ENCODE measurements around the gene NACC1.

DNA sequence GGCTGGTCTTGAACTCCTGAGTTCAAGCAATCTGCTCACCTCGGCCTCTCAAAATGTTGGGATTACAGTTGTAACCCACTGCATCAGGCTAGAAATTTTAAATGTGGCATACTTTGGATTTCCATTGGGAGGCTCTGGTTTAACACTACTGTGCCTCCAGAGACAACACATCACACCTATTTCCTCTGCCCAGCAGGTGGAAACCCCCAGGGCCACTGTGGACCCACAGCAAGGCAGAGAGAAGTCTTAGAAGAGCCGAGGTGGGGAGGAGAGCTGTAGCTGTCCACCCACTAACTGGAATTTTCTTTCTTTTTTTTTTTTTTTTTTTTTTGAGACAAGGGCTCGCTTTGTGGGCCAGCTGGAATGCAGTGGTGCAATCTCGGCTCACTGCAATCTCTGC is 71.5 kb downstream of the NACC1 start:
- TF ChIP-seq, protein P1, sequence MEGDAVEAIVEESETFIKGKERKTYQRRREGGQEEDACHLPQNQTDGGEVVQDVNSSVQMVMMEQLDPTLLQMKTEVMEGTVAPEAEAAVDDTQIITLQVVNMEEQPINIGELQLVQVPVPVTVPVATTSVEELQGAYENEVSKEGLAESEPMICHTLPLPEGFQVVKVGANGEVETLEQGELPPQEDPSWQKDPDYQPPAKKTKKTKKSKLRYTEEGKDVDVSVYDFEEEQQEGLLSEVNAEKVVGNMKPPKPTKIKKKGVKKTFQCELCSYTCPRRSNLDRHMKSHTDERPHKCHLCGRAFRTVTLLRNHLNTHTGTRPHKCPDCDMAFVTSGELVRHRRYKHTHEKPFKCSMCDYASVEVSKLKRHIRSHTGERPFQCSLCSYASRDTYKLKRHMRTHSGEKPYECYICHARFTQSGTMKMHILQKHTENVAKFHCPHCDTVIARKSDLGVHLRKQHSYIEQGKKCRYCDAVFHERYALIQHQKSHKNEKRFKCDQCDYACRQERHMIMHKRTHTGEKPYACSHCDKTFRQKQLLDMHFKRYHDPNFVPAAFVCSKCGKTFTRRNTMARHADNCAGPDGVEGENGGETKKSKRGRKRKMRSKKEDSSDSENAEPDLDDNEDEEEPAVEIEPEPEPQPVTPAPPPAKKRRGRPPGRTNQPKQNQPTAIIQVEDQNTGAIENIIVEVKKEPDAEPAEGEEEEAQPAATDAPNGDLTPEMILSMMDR (conservative IDR thresholded peaks at IDR 0.05) = no peak
- no peak for TF ChIP-seq ZFX (IDR thresholded peaks at IDR 0.05)
